Brain microvascular endothelial cell (primary cell): ENCODE data around the gene ATP5IF1.

Experiments used
- DNase-seq: peaks from one replicate; pipeline ENCODE4 v3.0.0-alpha.2; 2020
- H3K27ac ChIP-seq: fragments of 250-450 bp; sonication (Bioruptor Pico); 2 replicates; pipeline ENCODE4 v1.5.1; 2020; ENCODE audit warnings: mild to moderate bottlenecking, moderate library complexity
- H3K27me3 ChIP-seq: fragments of 250-450 bp; sonication (Bioruptor Pico); replicated peaks from 2 replicates; pipeline ENCODE4 v1.5.1; 2020; ENCODE audit warnings: mild to moderate bottlenecking
- H3K36me3 ChIP-seq: fragments of 250-450 bp; sonication (Bioruptor Pico); replicated peaks from 2 replicates; pipeline ENCODE4 v1.5.1; 2020; ENCODE audit warnings: mild to moderate bottlenecking
- H3K4me3 ChIP-seq: 2 replicates; pipeline ENCODE4 v1.5.1; 2011; ENCODE audit warnings: low read depth, mild to moderate bottlenecking, control low read depth, low read length, moderate library complexity
- in situ Hi-C: cut with HindIII; loops from 2 replicates; pipeline ENCODE4 v1.10.0; 2017; ENCODE audit warnings: low sequenced_read_pairs, low pct_ligation_motif_present
- TF ChIP-seq, protein P1 (sequence below): IDR thresholded peaks from 2 replicates; pipeline ENCODE4 v1.5.1; 2011; ENCODE audit warnings: low read depth, mild to moderate bottlenecking, moderate library complexity, low read length, control low read depth, inconsistent platforms; ENCODE audit errors: missing control alignments

The ATP5IF1 gene

GRCh38 chr1:28195780-28196179 is 40.1 kb upstream of the ATP5IF1 start:
- H3K36me3 ChIP-seq = peaks cover 23% of the 10 kb centered on the region
- TF ChIP-seq, protein P1, sequence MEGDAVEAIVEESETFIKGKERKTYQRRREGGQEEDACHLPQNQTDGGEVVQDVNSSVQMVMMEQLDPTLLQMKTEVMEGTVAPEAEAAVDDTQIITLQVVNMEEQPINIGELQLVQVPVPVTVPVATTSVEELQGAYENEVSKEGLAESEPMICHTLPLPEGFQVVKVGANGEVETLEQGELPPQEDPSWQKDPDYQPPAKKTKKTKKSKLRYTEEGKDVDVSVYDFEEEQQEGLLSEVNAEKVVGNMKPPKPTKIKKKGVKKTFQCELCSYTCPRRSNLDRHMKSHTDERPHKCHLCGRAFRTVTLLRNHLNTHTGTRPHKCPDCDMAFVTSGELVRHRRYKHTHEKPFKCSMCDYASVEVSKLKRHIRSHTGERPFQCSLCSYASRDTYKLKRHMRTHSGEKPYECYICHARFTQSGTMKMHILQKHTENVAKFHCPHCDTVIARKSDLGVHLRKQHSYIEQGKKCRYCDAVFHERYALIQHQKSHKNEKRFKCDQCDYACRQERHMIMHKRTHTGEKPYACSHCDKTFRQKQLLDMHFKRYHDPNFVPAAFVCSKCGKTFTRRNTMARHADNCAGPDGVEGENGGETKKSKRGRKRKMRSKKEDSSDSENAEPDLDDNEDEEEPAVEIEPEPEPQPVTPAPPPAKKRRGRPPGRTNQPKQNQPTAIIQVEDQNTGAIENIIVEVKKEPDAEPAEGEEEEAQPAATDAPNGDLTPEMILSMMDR = no peak
- H3K27ac ChIP-seq = no peak overlapping the region
- in situ Hi-C loops = no loop called here
- DNase-seq = no peak
- no peaks in the 10 kb centered on the region for H3K27me3 ChIP-seq
- H3K4me3 ChIP-seq = no peak overlapping the region

- in situ Hi-C loops = no loop called here
- Histone ChIP-seq H3K27ac (no peak overlapping the region), H3K27me3 (no peaks in the 10 kb centered on the region), H3K4me3 (no peak overlapping the region), H3K36me3 (peaks cover 29% of the 10 kb centered on the region)
- TF ChIP-seq, protein P1 = no peak
- no peak for DNase-seq
Measured at GRCh38 chr1:28196330-28196729, 39.6 kb upstream of the ATP5IF1 start.

DNA sequence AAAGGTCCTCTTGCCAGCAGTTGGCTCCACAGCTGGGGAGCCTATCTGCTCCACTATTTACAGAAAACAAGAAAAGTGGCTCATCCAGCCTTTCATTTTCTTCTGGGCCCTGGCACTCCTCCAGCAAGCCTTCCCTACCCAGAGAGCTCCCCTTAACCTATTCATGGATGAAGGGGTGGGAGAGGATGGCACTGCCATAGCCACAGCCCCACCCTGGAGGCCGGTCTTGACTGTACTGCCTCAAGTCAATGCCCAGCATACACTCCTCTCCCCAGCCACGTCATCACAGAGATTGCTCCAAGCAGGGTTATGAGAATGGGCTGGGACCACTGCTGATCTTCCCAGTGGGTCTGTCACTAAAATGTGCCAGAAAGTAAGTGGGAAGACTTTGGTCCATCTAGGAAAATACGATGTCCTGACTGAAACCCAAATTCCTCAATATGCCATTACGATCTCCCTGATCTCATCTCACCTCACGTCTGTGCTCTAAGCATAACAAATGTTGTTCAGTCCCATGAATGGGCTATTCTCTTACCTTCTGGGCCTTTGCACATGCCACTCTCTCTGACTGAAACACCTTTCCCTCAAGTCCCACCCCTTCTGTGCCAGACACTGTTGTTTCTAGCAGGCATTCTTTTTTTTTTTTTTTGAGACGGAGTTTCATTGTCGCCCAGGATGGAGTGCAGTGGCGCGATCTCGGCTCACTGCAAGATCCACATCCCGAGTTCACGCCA is 38.1 kb upstream of the ATP5IF1 start:
- TF ChIP-seq, protein P1 = no peak
- no peak for DNase-seq
- in situ Hi-C loops = no loop called here
- H3K36me3 ChIP-seq = peaks cover 33% of the 10 kb centered on the region
- H3K4me3 ChIP-seq = no peak overlapping the region
- no peak overlapping the region for H3K27ac ChIP-seq
- no peaks in the 10 kb centered on the region for H3K27me3 ChIP-seq

GRCh38 chr1:28199328-28200233 is 36.3 kb upstream of the ATP5IF1 start:
- in situ Hi-C loops = no loop called here
- Histone ChIP-seq H3K4me3 (no peak overlapping the region), H3K27me3 (no peaks in the 10 kb centered on the region), H3K36me3 (peaks cover 49% of the 10 kb centered on the region), H3K27ac (no peak overlapping the region)
- TF ChIP-seq, protein P1 = no peak
- DNase-seq = no peak

DNA sequence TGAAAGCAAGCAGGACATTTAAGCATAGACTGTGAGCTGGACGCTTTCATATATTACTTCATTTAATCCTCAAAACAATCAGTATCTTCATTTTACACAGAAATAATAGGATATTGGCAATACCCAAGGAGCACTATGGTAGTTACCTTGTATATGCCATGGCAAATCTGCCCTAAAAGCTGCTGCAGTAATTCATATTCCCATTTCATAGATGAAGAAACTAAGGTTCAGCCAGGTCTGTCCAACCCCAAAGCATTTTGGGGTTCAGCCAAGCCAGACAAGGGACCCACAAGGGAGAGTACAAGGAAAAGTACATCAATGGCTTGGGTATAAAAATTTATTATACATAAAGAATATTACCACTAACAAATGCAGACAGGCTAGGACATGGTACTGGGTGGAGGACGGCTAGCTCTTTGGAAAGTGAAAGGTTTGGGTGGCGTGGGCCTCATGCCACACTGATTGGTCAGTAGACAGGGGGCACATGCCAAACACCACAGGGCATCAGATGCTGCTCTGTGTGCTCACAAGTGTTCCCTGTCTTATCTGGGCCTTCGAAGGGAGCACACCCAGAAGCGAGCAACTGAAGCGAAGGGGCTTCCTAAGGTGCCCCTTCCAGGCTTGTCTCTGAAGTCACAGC is 35.6 kb upstream of the ATP5IF1 start:
- in situ Hi-C loops = no loop called here
- H3K4me3 ChIP-seq = no peak overlapping the region
- peaks cover 56% of the 10 kb centered on the region for H3K36me3 ChIP-seq
- TF ChIP-seq, protein P1 = no peak
- DNase-seq = no peak
- no peak overlapping the region for H3K27ac ChIP-seq
- no peaks in the 10 kb centered on the region for H3K27me3 ChIP-seq
